ENCODE results near the gene FUBP3. TPM values are rescaled to one million over a fixed set of nuclear protein-coding genes. Genes with fewer than 3 reads are reported as not detected.

The FUBP3 gene
- polyA plus RNA-seq, 1 donor (not counting 4 experiments of a cell fraction or from before 2014, with no cell fraction given), result 39.1 TPM

GRCh38 chr9:130635721-130636647, 56.6 kb downstream of the FUBP3 start:
- Histone ChIP-seq H3K4me3 (ENCODE audit: control insufficient read depth in 2 of 3, extremely low read depth in 1 of 3, insufficient read depth in 2 of 3, low read depth in 1 of 3, low read length in 3 of 3) (no peak overlapping the region), H3K79me2 (ENCODE audit: control insufficient read depth, insufficient read depth, low read length) (no peaks in the 10 kb centered on the region), H3K36me3 (ENCODE audit: control insufficient read depth in 2 of 2, extremely low read depth in 1 of 2, insufficient read depth in 2 of 2, low read length in 2 of 2) (peaks cover 24 to 26% of the 10 kb centered on the region in 2 experiments), H3K9me3 (ENCODE audit: control insufficient read depth, low read depth, low read length) (no peaks in the 10 kb centered on the region), H3K4me2 (ENCODE audit: control insufficient read depth, extremely low read depth, insufficient read depth, low read depth, low read length) (no peak overlapping the region), H3K4me1 (ENCODE audit: control insufficient read depth, extremely low read depth, insufficient read depth, low read length) (no peaks in the 10 kb centered on the region), H3K9me1 (ENCODE audit: control insufficient read depth, extremely low read depth, insufficient read depth, low read length) (no peaks in the 10 kb centered on the region), H3K9ac (ENCODE audit: control insufficient read depth, extremely low read depth, insufficient read depth, low read length) (no peak overlapping the region), H3K27ac (ENCODE audit: control insufficient read depth, insufficient read depth, low read length) (no peak overlapping the region), H2AFZ (ENCODE audit: control insufficient read depth, low read length) (no peak overlapping the region), H4K20me1 (ENCODE audit: control insufficient read depth, extremely low read depth, insufficient read depth, low read length) (no peaks in the 10 kb centered on the region), H3K27me3 (ENCODE audit: control insufficient read depth, extremely low read depth, insufficient read depth, low read length) (no peaks in the 10 kb centered on the region)
- TF ChIP-seq EZH2 (IDR thresholded peaks at IDR 0.05; ENCODE audit: low read length) (no peak), CTCF (optimal IDR thresholded peaks at IDR 0.05 in 1 of 3, IDR thresholded peaks at IDR 0.05 in 1 of 3, conservative IDR thresholded peaks at IDR 0.05 in 1 of 3; ENCODE audit: extremely low read depth in 1 of 3, insufficient read depth in 2 of 3, low read length in 3 of 3) (no peak)
- DNase-seq (ENCODE audit: low read depth, low spot score) (no peak), FAIRE-seq (no peak)
- dilution Hi-C loops (cut with MboI; ENCODE audit: extremely low pct_ligation_motif_present, low sequenced_read_pairs), result no loop called here

GRCh38 chr9:130636648-130637020, 57.3 kb downstream of the FUBP3 start:
- H2AFZ ChIP-seq (ENCODE audit: control insufficient read depth, low read length), result no peak overlapping the region
- no peak overlapping the region for H3K27ac ChIP-seq (ENCODE audit: control insufficient read depth, insufficient read depth, low read length)
- H3K4me3 ChIP-seq (ENCODE audit: control insufficient read depth in 2 of 3, extremely low read depth in 1 of 3, insufficient read depth in 2 of 3, low read depth in 1 of 3, low read length in 3 of 3), result no peak overlapping the region
- H3K9me1 ChIP-seq (ENCODE audit: control insufficient read depth, extremely low read depth, insufficient read depth, low read length), result no peaks in the 10 kb centered on the region
- no peaks in the 10 kb centered on the region for H3K4me1 ChIP-seq (ENCODE audit: control insufficient read depth, extremely low read depth, insufficient read depth, low read length)
- H3K9ac ChIP-seq (ENCODE audit: control insufficient read depth, extremely low read depth, insufficient read depth, low read length), result no peak overlapping the region
- DNase-seq (ENCODE audit: low read depth, low spot score) (no peak), FAIRE-seq (no peak)
- no peak for TF ChIP-seq CTCF (optimal IDR thresholded peaks at IDR 0.05 in 1 of 3, IDR thresholded peaks at IDR 0.05 in 1 of 3, conservative IDR thresholded peaks at IDR 0.05 in 1 of 3; ENCODE audit: extremely low read depth in 1 of 3, insufficient read depth in 2 of 3, low read length in 3 of 3)
- no peak for TF ChIP-seq EZH2 (IDR thresholded peaks at IDR 0.05; ENCODE audit: low read length)
- peaks cover 18 to 19% of the 10 kb centered on the region in 2 experiments for H3K36me3 ChIP-seq (ENCODE audit: control insufficient read depth in 2 of 2, extremely low read depth in 1 of 2, insufficient read depth in 2 of 2, low read length in 2 of 2)
- dilution Hi-C loops (cut with MboI; ENCODE audit: extremely low pct_ligation_motif_present, low sequenced_read_pairs), result no loop called here
- H3K9me3 ChIP-seq (ENCODE audit: control insufficient read depth, low read depth, low read length), result no peaks in the 10 kb centered on the region
- H3K4me2 ChIP-seq (ENCODE audit: control insufficient read depth, extremely low read depth, insufficient read depth, low read depth, low read length), result no peak overlapping the region
- H3K27me3 ChIP-seq (ENCODE audit: control insufficient read depth, extremely low read depth, insufficient read depth, low read length), result no peaks in the 10 kb centered on the region
- H3K79me2 ChIP-seq (ENCODE audit: control insufficient read depth, insufficient read depth, low read length), result no peaks in the 10 kb centered on the region
- H4K20me1 ChIP-seq (ENCODE audit: control insufficient read depth, extremely low read depth, insufficient read depth, low read length), result no peaks in the 10 kb centered on the region
